ENCODE data around the gene CFAP221.

CFAP221 gene

DNA sequence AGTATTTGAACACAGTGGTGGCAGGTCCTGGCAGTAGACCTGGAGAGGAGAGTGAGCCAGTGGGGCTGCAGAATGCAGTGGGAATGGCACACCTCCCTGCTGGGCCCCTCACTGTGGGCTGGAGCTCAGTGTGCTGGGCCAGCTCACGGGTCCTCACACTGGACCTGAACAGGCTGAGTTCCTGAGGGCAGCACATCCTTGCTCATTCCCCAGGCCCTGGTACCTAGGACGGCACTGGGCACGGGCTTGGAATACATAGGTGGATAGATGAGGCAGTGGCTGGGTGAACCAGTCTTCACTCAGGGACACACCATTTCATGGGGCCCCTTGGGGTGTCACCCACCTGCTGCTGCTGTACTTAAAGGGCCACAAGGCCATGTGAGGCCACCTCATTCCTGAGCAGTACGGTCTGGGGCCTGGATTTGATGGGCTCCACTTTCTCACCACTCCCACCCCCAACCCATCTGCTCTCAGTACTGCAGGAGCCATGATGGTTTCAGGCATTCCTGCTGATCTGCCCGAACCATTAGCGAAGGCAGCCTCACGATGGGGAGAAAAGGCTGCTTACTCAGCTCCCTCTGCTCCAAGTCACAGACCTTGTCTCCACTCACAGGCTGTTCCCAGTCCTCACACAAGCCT, 138.9 kb downstream of the CFAP221 start:
- no peaks in the 10 kb centered on the region for H3K27me3 ChIP-seq (replicated peaks; ENCODE audit: control insufficient read depth, insufficient read depth, low read length)
- no peak overlapping the region for H3K9ac ChIP-seq (ENCODE audit: low read length)
- peaks cover 6% of the 10 kb centered on the region for H3K36me3 ChIP-seq (ENCODE audit: control insufficient read depth, insufficient read depth, low read length, severe bottlenecking)
- no peak overlapping the region for H3K4me3 ChIP-seq (ENCODE audit: low read length)
- no peaks in the 10 kb centered on the region for H3K9me3 ChIP-seq (ENCODE audit: control insufficient read depth, low read length)
- H3K4me1 ChIP-seq (ENCODE audit: control insufficient read depth, insufficient read depth, low read length), result peaks cover 13% of the 10 kb centered on the region
- DNase-seq (ENCODE audit: low read depth), result no peak

DNA sequence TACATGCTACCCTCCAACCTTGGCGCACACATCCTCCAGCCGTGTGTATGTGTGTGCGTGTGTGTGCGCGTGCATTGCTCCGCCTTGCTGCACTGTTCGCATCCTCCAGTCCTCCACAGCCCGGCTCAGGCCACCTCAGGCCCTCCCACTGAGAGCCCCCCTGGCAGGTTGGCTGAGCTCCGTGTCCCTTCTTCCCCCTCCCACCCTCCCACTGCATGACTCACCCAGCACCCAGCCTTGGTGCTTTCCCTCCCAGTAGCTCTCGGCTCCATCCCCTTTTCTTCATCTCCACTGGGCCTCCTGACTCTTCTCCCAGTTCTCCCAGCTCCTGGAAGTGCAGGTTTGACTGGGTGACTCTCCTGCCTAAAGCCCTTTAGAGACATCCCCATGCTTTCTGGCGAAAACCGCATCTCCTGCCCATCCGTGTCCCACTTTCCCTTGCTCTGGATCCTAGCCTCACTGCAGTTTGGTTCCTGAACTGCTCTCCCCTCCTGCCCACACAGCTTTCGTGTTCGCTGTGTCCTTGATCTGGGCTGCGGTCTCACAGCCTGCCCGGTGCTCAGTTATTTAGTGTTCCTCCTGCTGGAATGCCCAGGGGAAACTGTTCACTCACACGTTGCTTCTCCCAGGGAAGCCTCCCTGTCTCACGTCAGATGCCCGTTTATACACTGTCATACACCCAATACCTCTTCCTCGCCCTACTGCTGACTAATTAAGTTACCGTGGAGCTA, 139.6 kb downstream of the CFAP221 start:
- H3K4me3 ChIP-seq (ENCODE audit: low read length), result peak overlapping the region; percentile 30
- no peaks in the 10 kb centered on the region for H3K27me3 ChIP-seq (replicated peaks; ENCODE audit: control insufficient read depth, insufficient read depth, low read length)
- no peaks in the 10 kb centered on the region for H3K9me3 ChIP-seq (ENCODE audit: control insufficient read depth, low read length)
- no peak overlapping the region for H3K9ac ChIP-seq (ENCODE audit: low read length)
- H3K36me3 ChIP-seq (ENCODE audit: control insufficient read depth, insufficient read depth, low read length, severe bottlenecking), result peaks cover 6% of the 10 kb centered on the region
- H3K4me1 ChIP-seq (ENCODE audit: control insufficient read depth, insufficient read depth, low read length), result peaks cover 13% of the 10 kb centered on the region
- DNase-seq (ENCODE audit: low read depth), result no peak

DNA sequence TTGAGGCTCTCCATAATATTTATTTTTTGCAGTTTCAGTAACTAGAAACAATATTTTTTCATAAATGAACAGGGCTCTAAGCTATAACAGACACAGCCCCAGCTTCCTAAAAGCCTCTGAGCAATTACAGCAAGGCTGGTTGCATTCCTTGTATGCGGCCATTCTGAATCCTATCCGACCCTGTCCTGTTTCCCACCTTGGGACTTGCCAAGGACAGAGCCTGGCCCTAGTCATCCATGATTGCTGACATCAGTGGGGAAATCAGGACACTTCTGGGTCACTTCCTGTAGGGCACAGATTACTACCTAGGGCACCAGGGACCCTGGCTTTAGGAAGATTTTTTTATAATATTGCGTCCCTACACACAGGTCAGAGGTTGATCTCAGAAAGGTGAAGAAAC, 140.3 kb downstream of the CFAP221 start:
- no peak for DNase-seq (ENCODE audit: low read depth)
- Histone ChIP-seq H3K9me3 (ENCODE audit: control insufficient read depth, low read length) (no peaks in the 10 kb centered on the region), H3K4me1 (ENCODE audit: control insufficient read depth, insufficient read depth, low read length) (peaks cover 12% of the 10 kb centered on the region), H3K4me3 (ENCODE audit: low read length) (peak overlapping the region; percentile 30), H3K27me3 (replicated peaks; ENCODE audit: control insufficient read depth, insufficient read depth, low read length) (no peaks in the 10 kb centered on the region), H3K36me3 (ENCODE audit: control insufficient read depth, insufficient read depth, low read length, severe bottlenecking) (peaks cover 6% of the 10 kb centered on the region), H3K9ac (ENCODE audit: low read length) (no peak overlapping the region)

DNA sequence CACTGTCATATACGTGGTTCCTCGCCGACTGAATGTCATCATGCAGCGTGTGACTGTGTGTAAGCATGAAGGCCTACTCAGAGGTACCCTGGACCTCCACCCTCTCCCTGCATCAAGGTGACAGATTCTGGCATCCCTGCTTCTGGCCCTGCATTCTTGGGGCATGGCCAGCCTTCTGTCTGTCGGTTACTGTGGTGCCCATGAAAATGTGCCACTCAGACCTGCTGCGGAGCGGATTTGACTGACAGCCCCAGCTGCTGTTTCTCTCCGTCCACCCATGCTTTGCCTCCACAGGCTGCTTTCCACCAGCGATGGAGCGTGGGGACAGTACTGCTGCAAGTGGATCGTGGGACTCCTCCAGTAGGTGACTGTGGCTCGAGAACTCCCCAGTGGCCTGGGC, 144.4 kb downstream of the CFAP221 start:
- H3K4me3 ChIP-seq (ENCODE audit: low read length), result no peak overlapping the region
- DNase-seq (ENCODE audit: low read depth), result no peak
- no peaks in the 10 kb centered on the region for H3K36me3 ChIP-seq (ENCODE audit: control insufficient read depth, insufficient read depth, low read length, severe bottlenecking)
- H3K9ac ChIP-seq (ENCODE audit: low read length), result no peak overlapping the region
- H3K4me1 ChIP-seq (ENCODE audit: control insufficient read depth, insufficient read depth, low read length), result peaks cover 5% of the 10 kb centered on the region
- no peaks in the 10 kb centered on the region for H3K9me3 ChIP-seq (ENCODE audit: control insufficient read depth, low read length)
- H3K27me3 ChIP-seq (replicated peaks; ENCODE audit: control insufficient read depth, insufficient read depth, low read length), result no peaks in the 10 kb centered on the region

DNA sequence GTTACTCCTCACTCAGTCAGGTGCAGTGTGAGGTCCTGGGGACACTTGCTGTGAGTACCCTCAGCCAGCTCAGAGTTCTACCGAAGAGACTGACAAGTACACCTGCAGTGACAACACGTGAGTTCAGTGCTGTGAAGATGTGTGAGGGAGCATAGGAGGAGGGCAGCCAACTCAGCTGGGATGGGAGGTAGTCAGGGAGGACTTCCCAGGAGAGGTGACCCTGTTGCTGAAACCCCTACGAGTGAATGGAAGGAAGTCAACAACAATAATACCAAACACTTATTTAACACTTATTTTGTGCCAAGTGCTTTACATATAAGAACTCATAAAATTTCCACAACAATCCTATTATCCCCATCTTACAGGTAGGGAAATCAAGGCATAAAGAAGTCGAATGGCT, 145.0 kb downstream of the CFAP221 start:
- Histone ChIP-seq H3K27me3 (replicated peaks; ENCODE audit: control insufficient read depth, insufficient read depth, low read length) (no peaks in the 10 kb centered on the region), H3K4me3 (ENCODE audit: low read length) (no peak overlapping the region), H3K9ac (ENCODE audit: low read length) (no peak overlapping the region), H3K4me1 (ENCODE audit: control insufficient read depth, insufficient read depth, low read length) (peaks cover under 1% of the 10 kb centered on the region), H3K9me3 (ENCODE audit: control insufficient read depth, low read length) (no peaks in the 10 kb centered on the region), H3K36me3 (ENCODE audit: control insufficient read depth, insufficient read depth, low read length, severe bottlenecking) (no peaks in the 10 kb centered on the region)
- DNase-seq (ENCODE audit: low read depth), result no peak

DNA sequence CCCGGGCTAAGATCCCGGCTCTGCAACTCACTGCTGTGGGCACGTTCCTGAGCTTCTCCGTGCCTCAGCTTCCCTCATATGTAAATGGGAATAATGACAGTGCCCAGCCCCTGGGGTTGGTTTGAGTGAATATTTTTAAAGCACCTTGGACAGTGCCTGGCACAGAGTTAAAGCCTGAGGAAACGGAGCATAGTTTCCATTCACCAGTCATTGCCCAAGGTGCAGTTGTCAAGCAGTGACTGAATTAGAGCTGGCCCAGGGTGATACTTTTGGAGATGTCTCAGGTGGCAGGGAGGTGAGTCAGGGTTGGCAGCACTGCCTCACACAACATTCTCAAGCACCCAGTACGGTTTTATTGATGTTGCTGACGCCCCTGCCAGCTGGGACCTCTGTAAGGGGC, 146.9 kb downstream of the CFAP221 start:
- no peak for DNase-seq (ENCODE audit: low read depth)
- H3K27me3 ChIP-seq (replicated peaks; ENCODE audit: control insufficient read depth, insufficient read depth, low read length), result peaks cover 3% of the 10 kb centered on the region
- H3K4me3 ChIP-seq (ENCODE audit: low read length), result no peak overlapping the region
- H3K9me3 ChIP-seq (ENCODE audit: control insufficient read depth, low read length), result no peaks in the 10 kb centered on the region
- H3K9ac ChIP-seq (ENCODE audit: low read length), result no peak overlapping the region
- peaks cover 8% of the 10 kb centered on the region for H3K4me1 ChIP-seq (ENCODE audit: control insufficient read depth, insufficient read depth, low read length)
- H3K36me3 ChIP-seq (ENCODE audit: control insufficient read depth, insufficient read depth, low read length, severe bottlenecking), result no peaks in the 10 kb centered on the region

DNA sequence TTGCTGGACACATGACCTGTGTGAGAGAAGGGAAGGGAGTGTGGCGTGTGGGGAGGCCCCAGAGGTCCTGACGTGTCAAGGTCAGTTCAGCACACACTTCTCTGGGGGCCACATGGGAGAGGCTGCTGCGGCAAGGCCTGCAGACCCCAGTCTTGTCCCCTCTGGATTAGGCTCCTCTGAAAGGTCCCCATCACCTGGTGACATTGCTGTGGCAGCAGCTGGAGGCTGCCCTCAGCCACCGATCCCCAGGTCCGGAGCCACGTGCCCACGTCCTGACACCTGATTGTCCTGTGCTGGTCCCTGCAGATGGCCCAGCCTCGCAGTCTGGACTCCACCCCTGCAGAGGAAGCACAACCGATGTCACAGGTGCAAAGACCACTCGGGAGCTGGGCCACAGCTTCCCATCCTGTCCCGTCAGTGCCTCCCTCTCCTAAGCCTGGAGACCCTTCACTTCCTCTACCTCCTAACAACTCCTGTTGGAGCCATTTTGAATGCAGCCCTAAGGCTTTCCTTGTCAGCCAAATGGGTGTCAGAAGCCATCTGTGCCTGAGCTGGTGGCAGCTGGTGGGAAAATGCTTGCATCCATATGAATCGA, 147.5 kb downstream of the CFAP221 start:
- Histone ChIP-seq H3K9ac (ENCODE audit: low read length) (no peak overlapping the region), H3K4me3 (ENCODE audit: low read length) (no peak overlapping the region), H3K9me3 (ENCODE audit: control insufficient read depth, low read length) (no peaks in the 10 kb centered on the region), H3K27me3 (replicated peaks; ENCODE audit: control insufficient read depth, insufficient read depth, low read length) (peaks cover 7% of the 10 kb centered on the region), H3K4me1 (ENCODE audit: control insufficient read depth, insufficient read depth, low read length) (peaks cover 8% of the 10 kb centered on the region), H3K36me3 (ENCODE audit: control insufficient read depth, insufficient read depth, low read length, severe bottlenecking) (no peaks in the 10 kb centered on the region)
- DNase-seq (ENCODE audit: low read depth), result no peak

DNA sequence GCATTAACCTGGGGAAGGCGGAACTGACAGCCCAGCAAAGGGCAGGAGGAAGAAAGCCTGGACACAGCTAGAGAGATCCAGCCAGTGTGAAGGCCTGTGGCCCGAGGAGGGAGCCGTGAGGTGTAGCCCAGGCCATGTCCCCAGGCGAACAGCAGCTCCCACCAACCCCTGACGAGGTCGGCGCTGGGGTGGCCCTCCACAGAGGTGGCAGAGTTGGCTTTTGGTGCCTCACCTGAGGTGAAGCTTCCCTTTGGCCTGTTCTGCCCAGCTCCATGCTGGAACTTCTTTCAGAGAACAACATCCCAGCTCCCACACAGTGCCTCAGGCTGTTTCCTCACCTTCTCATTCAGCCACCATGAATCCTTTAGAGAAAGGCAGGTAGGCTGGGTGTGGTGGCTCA, 148.1 kb downstream of the CFAP221 start:
- DNase-seq (ENCODE audit: low read depth), result no peak
- Histone ChIP-seq H3K4me1 (ENCODE audit: control insufficient read depth, insufficient read depth, low read length) (peaks cover 8% of the 10 kb centered on the region), H3K9me3 (ENCODE audit: control insufficient read depth, low read length) (no peaks in the 10 kb centered on the region), H3K4me3 (ENCODE audit: low read length) (no peak overlapping the region), H3K27me3 (replicated peaks; ENCODE audit: control insufficient read depth, insufficient read depth, low read length) (peaks cover 12% of the 10 kb centered on the region), H3K9ac (ENCODE audit: low read length) (no peak overlapping the region), H3K36me3 (ENCODE audit: control insufficient read depth, insufficient read depth, low read length, severe bottlenecking) (no peaks in the 10 kb centered on the region)

DNA sequence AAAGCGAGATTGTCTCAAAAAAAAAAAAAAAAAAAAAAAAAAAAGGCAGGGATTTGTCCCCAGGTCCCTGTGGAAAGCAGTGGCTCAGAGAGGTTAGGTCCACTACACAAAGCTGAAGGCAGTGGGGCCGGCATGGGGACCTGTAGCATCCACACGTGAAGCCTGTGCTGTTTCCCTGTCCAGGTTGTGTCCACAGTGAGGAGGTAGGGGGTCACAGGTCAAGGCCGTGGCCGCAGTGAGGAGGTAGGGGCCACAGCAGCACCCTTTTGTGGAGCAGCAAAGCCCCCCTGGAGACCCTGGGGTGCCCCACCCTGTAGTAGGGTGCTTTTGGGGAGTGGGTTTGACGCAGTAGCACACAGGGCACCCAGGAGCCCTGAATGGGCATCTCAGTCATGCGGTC, 148.7 kb downstream of the CFAP221 start:
- DNase-seq (ENCODE audit: low read depth), result no peak
- H3K4me1 ChIP-seq (ENCODE audit: control insufficient read depth, insufficient read depth, low read length), result peaks cover 8% of the 10 kb centered on the region
- H3K9ac ChIP-seq (ENCODE audit: low read length), result no peak overlapping the region
- H3K4me3 ChIP-seq (ENCODE audit: low read length), result no peak overlapping the region
- H3K27me3 ChIP-seq (replicated peaks; ENCODE audit: control insufficient read depth, insufficient read depth, low read length), result peaks cover 19% of the 10 kb centered on the region
- H3K9me3 ChIP-seq (ENCODE audit: control insufficient read depth, low read length), result no peaks in the 10 kb centered on the region
- no peaks in the 10 kb centered on the region for H3K36me3 ChIP-seq (ENCODE audit: control insufficient read depth, insufficient read depth, low read length, severe bottlenecking)

DNA sequence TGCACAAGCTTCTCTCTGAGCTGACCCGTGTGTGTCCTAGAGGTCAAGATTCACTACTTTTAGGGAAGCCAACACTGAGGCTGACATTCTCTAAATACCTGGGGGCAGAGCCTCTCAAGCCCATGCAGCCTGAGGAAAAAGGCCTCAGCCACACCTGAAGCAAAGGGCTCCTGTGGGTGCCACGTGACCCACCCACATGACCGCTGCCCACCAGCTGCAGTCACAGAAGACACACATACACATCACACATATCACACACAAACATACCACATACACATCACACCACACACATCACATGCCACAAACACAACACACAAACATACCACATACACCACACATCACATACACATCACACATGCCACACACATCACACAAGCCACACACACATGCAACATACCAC, 149.3 kb downstream of the CFAP221 start:
- Histone ChIP-seq H3K9me3 (ENCODE audit: control insufficient read depth, low read length) (no peaks in the 10 kb centered on the region), H3K27me3 (replicated peaks; ENCODE audit: control insufficient read depth, insufficient read depth, low read length) (peaks cover 19% of the 10 kb centered on the region), H3K36me3 (ENCODE audit: control insufficient read depth, insufficient read depth, low read length, severe bottlenecking) (no peaks in the 10 kb centered on the region), H3K4me1 (ENCODE audit: control insufficient read depth, insufficient read depth, low read length) (peaks cover 8% of the 10 kb centered on the region), H3K9ac (ENCODE audit: low read length) (no peak overlapping the region), H3K4me3 (ENCODE audit: low read length) (no peak overlapping the region)
- DNase-seq (ENCODE audit: low read depth), result no peak

DNA sequence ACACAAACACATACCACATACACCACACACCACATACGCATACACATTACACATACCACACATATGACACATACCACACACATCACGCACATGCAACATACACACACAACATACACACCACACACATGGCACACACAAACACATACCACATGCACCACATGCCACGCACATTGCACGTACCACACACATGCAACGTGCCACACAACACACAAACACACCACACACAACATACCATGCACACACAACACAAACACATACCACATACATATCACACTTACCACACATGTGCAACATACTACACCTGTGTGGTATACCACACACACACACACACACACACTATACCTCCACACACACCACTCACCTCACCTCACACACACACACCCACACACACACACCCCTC, 149.7 kb downstream of the CFAP221 start:
- Histone ChIP-seq H3K4me1 (ENCODE audit: control insufficient read depth, insufficient read depth, low read length) (peaks cover 8% of the 10 kb centered on the region), H3K27me3 (replicated peaks; ENCODE audit: control insufficient read depth, insufficient read depth, low read length) (peaks cover 21% of the 10 kb centered on the region), H3K36me3 (ENCODE audit: control insufficient read depth, insufficient read depth, low read length, severe bottlenecking) (no peaks in the 10 kb centered on the region), H3K9me3 (ENCODE audit: control insufficient read depth, low read length) (no peaks in the 10 kb centered on the region), H3K9ac (ENCODE audit: low read length) (no peak overlapping the region), H3K4me3 (ENCODE audit: low read length) (no peak overlapping the region)
- no peak for DNase-seq (ENCODE audit: low read depth)

Data from adipocyte (in vitro differentiated cells).